Thoracic aorta (tissue), 2 donors: ENCODE measurements around the gene CCDC175. TPM values are rescaled to one million over a fixed set of nuclear protein-coding genes. Genes with fewer than 3 reads are reported as not detected.

ENCODE experiments used
- ATAC-seq: fragments of 150-250 bp; one replicate; pipeline ENCODE4 v1.8.0; 2017; ENCODE audit warnings: low read depth; ENCODE audit not compliant: insufficient number of reproducible peaks, low FRiP score
- DNase-seq: peaks from one replicate; pipeline ENCODE4 v3.0.0-alpha.2; 2020; ENCODE audit warnings: low spot score
- H3K27ac ChIP-seq, 2 donors: fragments of 200-600 bp; sonication (generic); 1 replicate in 1 of 2; 2 replicates in 1 of 2; pipeline ENCODE4 v1.5.1; 2016; ENCODE audit warnings: mild to moderate bottlenecking in 2 of 2, moderate library complexity in 2 of 2
- H3K27me3 ChIP-seq: fragments of 200-600 bp; sonication (generic); replicated peaks from 2 replicates; pipeline ENCODE4 v1.6.0; 2016; ENCODE audit warnings: mild to moderate bottlenecking; ENCODE audit not compliant: insufficient read depth
- H3K36me3 ChIP-seq: fragments of 200-600 bp; sonication (generic); one replicate; pipeline ENCODE4 v1.5.1; 2016
- H3K4me1 ChIP-seq, 2 donors: fragments of 200-600 bp; sonication (generic); 1 replicate in 1 of 2; 2 replicates in 1 of 2; pipeline versions ENCODE4 v1.5.1 to v1.6.0; 2016; ENCODE audit warnings: low read depth in 2 of 2, mild to moderate bottlenecking in 1 of 2; ENCODE audit not compliant: control insufficient read depth in 1 of 2
- H3K4me3 ChIP-seq: fragments of 200-600 bp; sonication (generic); 2 replicates; pipeline ENCODE4 v1.5.1; 2016; ENCODE audit warnings: mild to moderate bottlenecking
- H3K9me3 ChIP-seq: fragments of 200-600 bp; sonication (generic); 2 replicates; pipeline ENCODE4 v1.5.1; 2016
- CTCF ChIP-seq: fragments of 200-600 bp; sonication (generic); IDR thresholded peaks from one replicate; pipeline ENCODE4 v1.5.1; 2019; ENCODE audit warnings: antibody characterized with exemption
- total RNA-seq, 2 donors: library from RNA; depleted of rRNA; stranded (reverse); fragments of >200 nt; gene quantifications; one replicate each; pipeline versions ENCODE4 v1.1.0 to v1.2.3, GENCODE V29; 2016

CCDC175 gene
- total RNA-seq, 2 donors from 2014 or later = 0.78 TPM; not detected in 1

GRCh38 chr14:59481407-59481806, 95.2 kb downstream of the CCDC175 start:
- no peak for TF ChIP-seq CTCF
- ATAC-seq (no peak), DNase-seq (no peak)
- Histone ChIP-seq H3K27ac (peak overlapping the region; percentile 88 to 92), H3K27me3 (no peaks in the 10 kb centered on the region), H3K4me3 (no peak overlapping the region), H3K9me3 (no peaks in the 10 kb centered on the region), H3K36me3 (no peaks in the 10 kb centered on the region), H3K4me1 (peaks cover 25 to 56% of the 10 kb centered on the region in 2 donors)

GRCh38 chr14:59480166-59480565, 96.4 kb downstream of the CCDC175 start:
- no peaks in the 10 kb centered on the region for H3K36me3 ChIP-seq
- H3K9me3 ChIP-seq = no peaks in the 10 kb centered on the region
- no peak overlapping the region for H3K4me3 ChIP-seq
- no peak for TF ChIP-seq CTCF
- no peaks in the 10 kb centered on the region for H3K27me3 ChIP-seq
- ATAC-seq (no peak), DNase-seq (no peak)
- H3K27ac ChIP-seq = peak overlapping the region in 1 of 2 donors; percentile 57
- H3K4me1 ChIP-seq = peaks cover 13 to 54% of the 10 kb centered on the region in 2 donors

- DNase-seq (no peak), ATAC-seq (no peak)
- Histone ChIP-seq H3K27me3 (no peaks in the 10 kb centered on the region), H3K4me1 (peaks cover 13 to 66% of the 10 kb centered on the region in 2 donors), H3K9me3 (no peaks in the 10 kb centered on the region), H3K36me3 (peaks cover 1% of the 10 kb centered on the region), H3K4me3 (no peak overlapping the region), H3K27ac (no peak overlapping the region)
- TF ChIP-seq CTCF = no peak
Measured at GRCh38 chr14:59478540-59478939, 98.1 kb downstream of the CCDC175 start.

GRCh38 chr14:59475709-59476108, 100.9 kb downstream of the CCDC175 start:
- H3K4me1 ChIP-seq = peaks cover 0 to 40% of the 10 kb centered on the region in 2 donors
- H3K36me3 ChIP-seq = peaks cover 8% of the 10 kb centered on the region
- no peak for DNase-seq
- H3K4me3 ChIP-seq = no peak overlapping the region
- no peaks in the 10 kb centered on the region for H3K9me3 ChIP-seq
- no peak for TF ChIP-seq CTCF
- no peaks in the 10 kb centered on the region for H3K27me3 ChIP-seq
- peak overlapping the region in 1 of 2 donors; percentile 14 for H3K27ac ChIP-seq
- ATAC-seq = no peak

- H3K36me3 ChIP-seq = peaks cover 8% of the 10 kb centered on the region
Measured at GRCh38 chr14:59474172-59474571, 102.4 kb downstream of the CCDC175 start.

More at GRCh38 chr14:59474172-59474571, 102.4 kb downstream of the CCDC175 start:
- Histone ChIP-seq H3K9me3 (no peaks in the 10 kb centered on the region), H3K4me1 (peaks cover 0 to 24% of the 10 kb centered on the region in 2 donors), H3K27ac (peak overlapping the region; percentile 52 to 57), H3K27me3 (no peaks in the 10 kb centered on the region), H3K4me3 (no peak overlapping the region)
- DNase-seq = no peak
- ATAC-seq = no peak
- TF ChIP-seq CTCF = no peak
